K562 treated with DMSO at 1 percent for 4 hours (cell line): Measurements from ENCODE around the gene FOXI2. TPM values are rescaled to one million over a fixed set of nuclear protein-coding genes. Genes with fewer than 3 reads are reported as not detected.

Experiments used
- total RNA-seq: library from RNA; unstranded; fragments of 300-600 nt; gene quantifications from 2 replicates; pipeline ENCODE4 v1.2.3, GENCODE V29; 2022; ENCODE audit not compliant: insufficient read depth

Gene FOXI2
- not detected in 2 replicates for total RNA-seq

GRCh38 chr10:127736915-127737562, at the start of gene FOXI2:
FOXI2 (plus strand) TSS chr10:127737185; CDS start chr10:127737274, 89 bp downstream.

Other genes with a start within 250 kb of the FOXI2 start
- not detected in 2 replicates for gene NPS, start 187.9 kb upstream of the FOXI2 start, total RNA-seq
- gene CLRN3, start 155.8 kb downstream of the FOXI2 start, total RNA-seq, result not detected in 2 replicates
- not detected in 2 replicates for gene PTPRE, start 169.9 kb downstream of the FOXI2 start, total RNA-seq